HepG2 (cell line): ENCODE data around the gene LGR6. TPM values are rescaled to one million over a fixed set of nuclear protein-coding genes. Genes with fewer than 3 reads are reported as not detected.

Source experiments
- ATAC-seq: fragments of 200-7000 bp; cut with Tn5 transposase; 3 replicates; pipeline ENCODE4 v1.9.1; 2020; ENCODE audit warnings: mild to moderate bottlenecking, moderate library complexity
- BruUV-seq: library from RNA; stranded (reverse); fragments of 400-500 nt; replicated peaks from 2 replicates; lab custom pipeline; 2021; lab: Mats Ljungman, UMichigan
- CTCF ChIA-PET: fragments of 300-600 bp; formaldehyde crosslinking; extraction: SDS; loops from one replicate; lab custom pipeline; 2021; ENCODE audit warnings: low total read pairs, inconsistent platforms, low intra/inter-chr PET ratio; lab: Yijun Ruan, JAX
- POLR2A ChIA-PET: fragments of 350-600 bp; sonication (Branson Sonifier 250); formaldehyde crosslinking; loops from one replicate; lab custom pipeline; 2020; ENCODE audit warnings: antibody characterized with exemption, inconsistent platforms; lab: Yijun Ruan, JAX
- DNase-seq: peaks from one replicate; pipeline ENCODE4 v3.0.0-alpha.2; 2015; ENCODE audit warnings: low spot score
- FAIRE-seq: peaks from 3 replicates; lab custom pipeline; 2011; peaks lifted over from hg19 to GRCh38; lab: Jason Lieb, UNC
- H2AFZ ChIP-seq: one replicate; pipeline ENCODE4 v1.6.1; 2011; ENCODE audit warnings: low read length, inconsistent platforms
- H3K27ac ChIP-seq: fragments of 300-600 bp; 3 replicates; pipeline ENCODE4 v1.8.0; 2011; ENCODE audit warnings: mixed run types, mild to moderate bottlenecking, mixed read lengths, low read length, inconsistent platforms; ENCODE audit not compliant: insufficient read depth; ENCODE audit errors: extremely low read length
- H3K27me3 ChIP-seq, 2 experiments: fragments of 200-600 bp in 1 of 2; 2 replicates in 1 of 2; 3 replicates in 1 of 2; pipeline versions ENCODE4 v1.6.0 to v1.8.0; 2011; ENCODE audit warnings: low read length in 2 of 2, mild to moderate bottlenecking in 2 of 2, moderate library complexity in 2 of 2, inconsistent platforms in 1 of 2; ENCODE audit not compliant: insufficient read depth in 2 of 2, control insufficient read depth in 1 of 2
- H3K36me3 ChIP-seq, 2 experiments: fragments of 200-600 bp in 1 of 2; replicated peaks in 1 of 2; 2 replicates in 1 of 2; 3 replicates in 1 of 2; pipeline versions ENCODE4 v1.5.1 to v1.8.0; 2011; ENCODE audit warnings: low read length in 2 of 2, inconsistent platforms in 1 of 2; ENCODE audit not compliant: insufficient read depth in 2 of 2, control insufficient read depth in 1 of 2
- H3K4me1 ChIP-seq: 2 replicates; pipeline ENCODE4 v1.5.1; 2012; ENCODE audit warnings: low read length, inconsistent platforms; ENCODE audit not compliant: insufficient read depth
- H3K4me2 ChIP-seq: 2 replicates; pipeline ENCODE4 v1.6.0; 2011; ENCODE audit warnings: low read depth, low read length, inconsistent platforms
- H3K4me3 ChIP-seq, 3 experiments: fragments of 200-600 bp in 1 of 3; sonication (generic), shearing (Covaris generic) in 1 of 3; replicated peaks in 1 of 3; 2 replicates each; pipeline ENCODE4 v1.5.1; 2011 to 2016; ENCODE audit warnings: low read length in 3 of 3, inconsistent platforms in 2 of 3, low read depth in 2 of 3, mild to moderate bottlenecking in 2 of 3, control low read depth in 1 of 3, mixed read lengths in 1 of 3; ENCODE audit not compliant: insufficient read depth in 1 of 3
- H3K79me2 ChIP-seq: one replicate; pipeline ENCODE4 v1.6.1; 2011; ENCODE audit warnings: low read length, inconsistent platforms; ENCODE audit not compliant: insufficient read depth
- H3K9ac ChIP-seq: 2 replicates; pipeline ENCODE4 v1.6.0; 2011; ENCODE audit warnings: mild to moderate bottlenecking, low read depth, low read length, inconsistent platforms; ENCODE audit not compliant: insufficient read depth
- H3K9me3 ChIP-seq: 2 replicates; pipeline ENCODE4 v1.5.1; 2012; ENCODE audit warnings: mild to moderate bottlenecking, low read length
- H4K20me1 ChIP-seq: 2 replicates; pipeline ENCODE4 v1.6.0; 2011; ENCODE audit warnings: inconsistent platforms, mild to moderate bottlenecking, low read length, moderate library complexity; ENCODE audit not compliant: insufficient read depth
- DDIT3 ChIP-seq: sonication (generic); formaldehyde crosslinking; IDR thresholded peaks from 2 replicates; pipeline ENCODE4 v1.4.0; 2020; ENCODE audit warnings: mild to moderate bottlenecking, missing genetic modification reagents
- HOXA5 ChIP-seq: sonication (generic); formaldehyde crosslinking; IDR thresholded peaks from 2 replicates; pipeline ENCODE4 v1.4.0; 2020; ENCODE audit warnings: missing genetic modification reagents
- MXD4 ChIP-seq: IDR thresholded peaks from 2 replicates; pipeline ENCODE4 v1.6.1; 2016; ENCODE audit warnings: mild to moderate bottlenecking, missing biosample characterization, missing genetic modification reagents
- RBAK ChIP-seq: sonication (generic); formaldehyde crosslinking; IDR thresholded peaks from 2 replicates; pipeline ENCODE4 v1.5.1; 2020; ENCODE audit warnings: mild to moderate bottlenecking, missing genetic modification reagents
- SOX6 ChIP-seq, 2 experiments: fragments of 450-650 bp in 1 of 2; sonication (generic) in 1 of 2; formaldehyde crosslinking in 1 of 2; IDR thresholded peaks; 2 replicates each; pipeline versions ENCODE4 v1.4.0 to v1.6.1; 2017 to 2020; ENCODE audit warnings: antibody characterized with exemption in 1 of 2, mild to moderate bottlenecking in 1 of 2, missing genetic modification reagents in 1 of 2
- TP53 ChIP-seq: sonication (generic); formaldehyde crosslinking; conservative IDR thresholded peaks from 2 replicates; pipeline ENCODE4 v1.4.0; 2020; ENCODE audit warnings: missing genetic modification reagents
- ZMYM3 ChIP-seq: sonication (generic); formaldehyde crosslinking; IDR thresholded peaks from 2 replicates; pipeline ENCODE4 v1.5.1; 2020; ENCODE audit warnings: mild to moderate bottlenecking, missing genetic modification reagents
- ZNF441 ChIP-seq: sonication (generic); formaldehyde crosslinking; IDR thresholded peaks from 2 replicates; pipeline ENCODE4 v1.7.0; 2021; ENCODE audit warnings: missing genetic modification reagents, borderline replicate concordance
- ZNF510 ChIP-seq: sonication (generic); formaldehyde crosslinking; IDR thresholded peaks from 2 replicates; pipeline ENCODE4 v1.4.0; 2020; ENCODE audit warnings: low read depth, mild to moderate bottlenecking, missing genetic modification reagents
- ZNF563 ChIP-seq: sonication (generic); formaldehyde crosslinking; IDR thresholded peaks from 2 replicates; pipeline ENCODE4 v1.8.0; 2022; ENCODE audit warnings: mild to moderate bottlenecking, moderate library complexity, missing genetic modification reagents
- ZNF687 ChIP-seq: sonication (generic); formaldehyde crosslinking; IDR thresholded peaks from 2 replicates; pipeline ENCODE4 v1.5.1; 2020; ENCODE audit warnings: mild to moderate bottlenecking, missing genetic modification reagents, moderate library complexity
- ZNF740 ChIP-seq: sonication (generic); formaldehyde crosslinking; IDR thresholded peaks from 2 replicates; pipeline ENCODE4 v1.4.0; 2020; ENCODE audit warnings: missing genetic modification reagents
- ZSCAN29 ChIP-seq: sonication (generic); formaldehyde crosslinking; conservative IDR thresholded peaks from 2 replicates; pipeline ENCODE4 v1.4.0; 2020; ENCODE audit warnings: mild to moderate bottlenecking, missing genetic modification reagents
- WGBS: methylation state at CpG from one replicate; pipeline ENCODE4 v1.1.6; 2017; ENCODE audit warnings: low lambda C conversion rate; 5-methylcytosine and 5-hydroxymethylcytosine counted together
- in situ Hi-C: cut with HindIII; loops from 2 replicates; pipeline ENCODE4 v1.10.0; 2017; ENCODE audit warnings: low pct_unique_long_range_greater_than_20kb; ENCODE audit not compliant: extremely low pct_ligation_motif_present
- intact Hi-C: fragments of 100-400 bp; cut with micrococcal nuclease; formaldehyde crosslinking; loops from one replicate; pipeline ENCODE4 v1.10.0; 2022; ENCODE audit not compliant: unreplicated experiment
- polyA plus RNA-seq, 8 experiments: library from polyadenylated mRNA; depleted of rRNA in 3 of 8; stranded (reverse) in 7 of 8; unstranded in 1 of 8; fragments of >200 nt; fragmentation: Illumina TruSeq in 4 of 8; extraction: Trizol in 4 of 8; gene quantifications; 2 replicates each; pipeline versions ENCODE4 v1.2.1 to v1.2.3, GENCODE V29; 2011 to 2016; ENCODE audit warnings: low read depth in 4 of 8, missing spikeins in 1 of 8, mixed read lengths in 1 of 8; ENCODE audit not compliant: insufficient read depth in 1 of 8
- total RNA-seq, 5 experiments: library from RNA; depleted of rRNA; stranded (reverse); fragments of >200 nt; fragmentation: Illumina TruSeq; extraction: Trizol; gene quantifications; 2 replicates each; pipeline ENCODE4 v1.2.3, GENCODE V29; 2016; ENCODE audit warnings: low read depth in 1 of 5

Gene LGR6
- total and polyA plus RNA-seq, 2 of the 13 experiments (the other 11 are each of a cell fraction or from before 2014, with no cell fraction given) = 0.07 TPM; not detected in 1

GRCh38 chr1:202146279-202146678 is 47.3 kb upstream of the LGR6 start (continued):
- no peak for TF ChIP-seq ZNF510 (CRISPR knock-in tag)

- H2AFZ ChIP-seq = no peak overlapping the region
- no peaks in the 10 kb centered on the region for H3K9me3 ChIP-seq
- H3K79me2 ChIP-seq = no peaks in the 10 kb centered on the region
- 67% methylated on average over 1 of the region's 3 CpGs for WGBS
- H3K4me2 ChIP-seq = no peak overlapping the region
- H3K9ac ChIP-seq = no peak overlapping the region
- in situ Hi-C loops = no loop called here
- POLR2A ChIA-PET = no interaction called here
- H3K27me3 ChIP-seq = peaks cover 0 to 59% of the 10 kb centered on the region in 2 experiments; a peak in 4 of 5 replicates
- H3K36me3 ChIP-seq = no peaks in the 10 kb centered on the region
- DNase-seq = no peak
- no peak for TF ChIP-seq DDIT3 (CRISPR knock-in tag)
- no peak for FAIRE-seq
- H3K27ac ChIP-seq = no peak overlapping the region
- peaks cover 26% of the 10 kb centered on the region for H3K4me1 ChIP-seq
- CTCF ChIA-PET = no interaction called here
- H4K20me1 ChIP-seq = peaks cover 8% of the 10 kb centered on the region; the same call in 1 of the 2 replicates
- BruUV-seq = no TSS peak
- ATAC-seq = no peak
- intact Hi-C loops = no loop called here
- no peak overlapping the region for H3K4me3 ChIP-seq
These were observed 46.6 kb upstream of the LGR6 start for GRCh38 chr1:202146993-202147392.

- 67% methylated on average over 1 of the region's 4 CpGs for WGBS
- Histone ChIP-seq H3K9me3 (no peaks in the 10 kb centered on the region), H3K79me2 (no peaks in the 10 kb centered on the region), H3K27ac (no peak overlapping the region), H4K20me1 (no peaks in the 10 kb centered on the region), H3K4me2 (no peak overlapping the region), H3K9ac (no peak overlapping the region), H2AFZ (no peak overlapping the region), H3K27me3 (peaks cover 0 to 58% of the 10 kb centered on the region in 2 experiments; a peak in 4 of 5 replicates), H3K36me3 (no peaks in the 10 kb centered on the region), H3K4me3 (no peak overlapping the region), H3K4me1 (peaks cover 12% of the 10 kb centered on the region)
- no TSS peak for BruUV-seq
- ChIA-PET POLR2A (no interaction called here), CTCF (no interaction called here)
- DNase-seq (no peak), ATAC-seq (no peak), FAIRE-seq (no peak)
- in situ Hi-C loops = no loop called here
- intact Hi-C loops = no loop called here
- TF ChIP-seq RBAK = no peak
- TF ChIP-seq ZNF563 = no peak
- no peak for TF ChIP-seq TP53 (CRISPR knock-in tag)
- no peak for TF ChIP-seq ZNF441 (CRISPR knock-in tag)
- TF ChIP-seq HOXA5 = no peak
- no peak for TF ChIP-seq ZNF687
- no peak for TF ChIP-seq ZSCAN29
- no peak for TF ChIP-seq MXD4 (CRISPR knock-in tag)
- no peak for TF ChIP-seq ZNF740 (CRISPR knock-in tag)
- no peak for TF ChIP-seq ZMYM3 (CRISPR knock-in tag)
- TF ChIP-seq SOX6 (IDR thresholded peaks at IDR 0.05) = no peak
- no peak for TF ChIP-seq SOX6 (CRISPR knock-in tag; IDR thresholded peaks at IDR 0.05)
These were observed 45.2 kb upstream of the LGR6 start for GRCh38 chr1:202148391-202148790.
